Fibroblast of mammary gland (primary cell): ENCODE results near the gene RPL13.

Experiments used
- DNase-seq: peaks from one replicate; pipeline ENCODE4 v3.0.0-alpha.2; 2010; ENCODE audit warnings: low read depth
- H3K4me3 ChIP-seq: 2 replicates; pipeline ENCODE4 v1.5.1; 2011; ENCODE audit warnings: low read depth, mild to moderate bottlenecking, low read length, moderate library complexity; ENCODE audit not compliant: control insufficient read depth
- TF ChIP-seq, protein P1 (sequence below): conservative IDR thresholded peaks from 2 replicates; pipeline ENCODE4 v1.5.1; 2011; ENCODE audit warnings: low read depth, low read length, inconsistent platforms; ENCODE audit not compliant: control insufficient read depth, insufficient read depth

The RPL13 gene

DNA sequence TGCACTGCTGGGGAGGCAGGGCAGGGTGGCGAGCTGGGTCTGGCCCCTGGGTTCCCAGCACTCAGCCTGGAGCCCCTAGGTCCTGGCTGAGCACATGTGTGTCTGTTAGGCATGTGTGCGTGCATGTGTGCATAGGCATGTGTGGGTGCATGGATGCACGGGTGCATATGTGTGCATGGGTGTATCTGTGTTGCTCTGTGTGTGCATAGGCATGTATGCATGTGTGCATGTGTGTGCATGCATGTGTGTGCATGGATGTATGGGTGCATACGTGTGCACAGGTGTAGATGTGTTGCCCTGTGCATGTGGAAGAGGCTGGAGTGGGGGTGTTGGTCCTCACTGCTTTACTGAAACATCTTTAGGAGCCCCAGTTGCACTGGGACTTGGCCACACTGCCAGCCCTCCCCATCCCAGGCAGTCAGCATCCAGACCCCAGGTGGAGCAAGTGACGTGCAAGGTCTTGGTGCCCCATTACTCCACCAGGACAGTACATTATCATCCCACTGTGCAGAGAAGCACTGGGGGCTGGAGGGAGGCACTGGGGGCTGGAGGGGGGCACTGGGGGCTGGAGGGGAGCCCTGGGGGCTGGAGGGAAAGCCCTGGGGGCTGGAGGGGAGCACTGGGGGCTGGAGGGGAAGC, 42.6 kb downstream of the RPL13 start:
- no peak overlapping the region for H3K4me3 ChIP-seq

DNA sequence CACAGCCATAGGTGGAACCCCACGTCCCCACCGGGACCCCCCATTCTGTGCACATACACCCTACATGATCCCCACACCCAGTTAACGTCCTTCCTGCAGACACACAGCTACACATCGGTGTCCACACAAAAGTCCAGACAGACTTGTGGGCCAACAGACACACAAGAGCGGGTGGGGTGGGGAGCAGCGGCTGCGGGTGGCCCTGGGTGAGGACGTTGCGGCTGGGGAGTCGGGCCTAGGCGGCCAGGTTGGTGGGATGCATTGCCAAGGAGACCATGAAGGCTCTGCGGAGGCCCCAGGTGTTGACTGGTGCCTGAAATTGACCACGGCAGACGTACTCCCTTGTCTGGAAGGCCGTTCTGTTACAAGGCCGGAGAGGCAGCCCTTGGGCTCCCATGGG, 44.3 kb downstream of the RPL13 start:
- H3K4me3 ChIP-seq: no peak overlapping the region
- DNase-seq: no peak

More for the DNA sequence above, 42.6 kb downstream of the RPL13 start:
- no peak for DNase-seq
- TF ChIP-seq, protein P1, sequence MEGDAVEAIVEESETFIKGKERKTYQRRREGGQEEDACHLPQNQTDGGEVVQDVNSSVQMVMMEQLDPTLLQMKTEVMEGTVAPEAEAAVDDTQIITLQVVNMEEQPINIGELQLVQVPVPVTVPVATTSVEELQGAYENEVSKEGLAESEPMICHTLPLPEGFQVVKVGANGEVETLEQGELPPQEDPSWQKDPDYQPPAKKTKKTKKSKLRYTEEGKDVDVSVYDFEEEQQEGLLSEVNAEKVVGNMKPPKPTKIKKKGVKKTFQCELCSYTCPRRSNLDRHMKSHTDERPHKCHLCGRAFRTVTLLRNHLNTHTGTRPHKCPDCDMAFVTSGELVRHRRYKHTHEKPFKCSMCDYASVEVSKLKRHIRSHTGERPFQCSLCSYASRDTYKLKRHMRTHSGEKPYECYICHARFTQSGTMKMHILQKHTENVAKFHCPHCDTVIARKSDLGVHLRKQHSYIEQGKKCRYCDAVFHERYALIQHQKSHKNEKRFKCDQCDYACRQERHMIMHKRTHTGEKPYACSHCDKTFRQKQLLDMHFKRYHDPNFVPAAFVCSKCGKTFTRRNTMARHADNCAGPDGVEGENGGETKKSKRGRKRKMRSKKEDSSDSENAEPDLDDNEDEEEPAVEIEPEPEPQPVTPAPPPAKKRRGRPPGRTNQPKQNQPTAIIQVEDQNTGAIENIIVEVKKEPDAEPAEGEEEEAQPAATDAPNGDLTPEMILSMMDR: no peak

DNA sequence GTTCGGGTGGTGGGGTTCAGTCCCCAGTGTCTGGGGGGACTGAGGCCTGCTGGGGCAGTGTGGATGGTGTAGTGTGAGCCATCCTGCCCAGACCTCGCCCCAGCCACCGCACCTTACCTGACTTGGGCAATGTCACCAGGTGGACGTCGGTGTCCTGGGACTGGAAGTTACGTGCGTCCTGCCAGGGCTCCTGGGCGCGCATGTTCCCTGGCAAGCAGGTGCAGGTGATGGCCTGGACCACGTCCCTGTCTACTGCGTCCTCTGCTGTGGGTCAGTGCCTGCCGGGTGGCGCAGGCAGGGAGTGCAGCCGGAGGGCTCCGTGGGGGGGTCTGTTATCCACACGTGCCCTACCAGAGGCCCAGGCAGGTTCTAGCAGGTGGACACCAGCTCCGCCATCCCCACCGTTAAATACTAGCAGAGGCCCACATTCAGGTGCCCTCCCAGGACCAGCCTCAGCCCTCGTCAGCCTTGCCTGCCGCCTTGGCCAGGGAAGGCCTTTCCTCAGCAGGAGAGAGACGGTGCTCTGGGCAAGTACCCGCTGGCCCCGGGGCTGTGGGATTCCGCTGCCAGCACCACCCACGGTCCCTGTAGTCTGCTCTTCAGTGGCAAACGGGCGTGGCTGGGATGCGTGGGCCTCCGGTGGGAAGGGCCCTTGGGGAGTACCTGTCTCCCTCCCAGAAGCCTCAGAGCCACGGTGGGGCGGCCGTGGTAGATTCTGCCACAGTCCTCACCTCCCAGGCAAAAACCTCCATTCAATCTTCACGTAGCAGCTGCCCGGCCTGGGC, 44.9 kb downstream of the RPL13 start:
- no peak overlapping the region for H3K4me3 ChIP-seq
- TF ChIP-seq, protein P1: no peak
- DNase-seq: no peak

More for the DNA sequence above, 44.3 kb downstream of the RPL13 start:
- TF ChIP-seq, protein P1: no peak

DNA sequence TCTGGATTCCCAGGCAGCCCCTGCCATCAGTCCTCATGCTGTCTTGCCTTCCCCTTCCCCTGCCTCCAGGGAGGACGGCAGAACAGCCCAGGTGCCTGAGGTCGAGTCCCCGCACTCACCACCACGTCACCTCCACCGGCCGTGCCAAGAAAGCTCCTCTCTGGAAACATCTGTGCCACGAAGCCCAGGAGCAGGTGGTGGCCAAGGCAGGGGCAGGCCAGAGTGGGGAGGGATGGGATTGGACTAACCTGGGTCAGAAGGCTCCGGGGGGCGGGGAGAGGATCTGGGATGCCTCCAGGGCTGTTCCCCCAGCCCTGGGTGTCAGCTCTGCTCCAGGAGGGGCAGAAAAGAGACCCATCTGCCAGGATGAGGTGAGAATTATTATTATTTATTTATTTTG, 45.5 kb downstream of the RPL13 start:
- no peak for DNase-seq
- H3K4me3 ChIP-seq: no peak overlapping the region
- TF ChIP-seq, protein P1: no peak

DNA sequence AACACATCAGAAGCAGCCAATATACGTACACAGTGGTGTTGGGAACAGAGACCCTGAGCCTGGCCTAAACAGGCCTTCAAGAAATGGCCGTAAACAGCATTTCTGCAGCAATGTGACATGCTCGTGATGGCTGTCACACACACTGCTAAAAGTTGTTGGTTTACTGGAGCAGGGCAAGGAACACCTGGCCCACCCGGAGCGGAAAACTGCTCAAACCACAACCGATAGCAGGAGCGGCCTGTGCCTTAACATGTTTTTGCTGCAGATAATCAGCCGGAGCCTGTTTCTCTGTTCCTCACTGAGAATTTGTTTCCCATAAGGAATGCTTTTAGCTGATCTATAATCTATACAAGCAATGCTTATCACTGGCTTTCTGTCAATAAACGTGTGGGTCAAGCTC, 47.0 kb downstream of the RPL13 start:
- no peak overlapping the region for H3K4me3 ChIP-seq
- TF ChIP-seq, protein P1: no peak
- DNase-seq: no peak

GRCh38 chr16:89607937-89608740, 47.7 kb downstream of the RPL13 start:
- TF ChIP-seq, protein P1: no peak
- no peak for DNase-seq
- H3K4me3 ChIP-seq: no peak overlapping the region
